GM19468 (cell line): ENCODE results near the gene ADTRP.

Experiments
- ATAC-seq: cut with Tn5 transposase; IDR thresholded peaks from one replicate; pipeline ENCODE4 v1.9.1; 2021; ENCODE audit warnings: mild to moderate bottlenecking, moderate library complexity, moderate number of reproducible peaks; ENCODE audit not compliant: unreplicated experiment; ENCODE audit errors: extremely low read depth

The ADTRP gene

GRCh38 chr6:11761744-11762620 lies 16.6 kb downstream of the ADTRP start:
- no peak for ATAC-seq

DNA sequence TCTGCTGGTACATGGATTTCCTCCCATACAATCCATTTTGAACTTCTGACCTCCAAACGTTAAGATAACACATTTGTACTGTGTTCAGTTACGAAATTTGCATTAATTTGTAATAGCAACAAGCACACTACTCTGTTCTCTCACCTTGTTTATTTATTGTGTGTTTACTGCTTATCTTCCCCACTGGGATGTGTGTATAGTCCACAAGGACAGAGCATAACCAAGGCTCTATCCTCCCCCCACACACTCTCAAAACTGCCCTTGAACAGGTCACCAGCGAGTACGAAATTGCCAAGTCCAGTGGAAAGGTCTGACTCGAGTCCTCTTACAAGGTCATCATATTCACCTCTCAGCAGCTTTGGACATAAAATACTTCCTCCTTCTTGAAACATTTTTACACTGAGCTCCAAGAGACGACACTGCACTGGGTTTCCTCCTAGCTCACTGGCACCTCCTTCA lies 18.6 kb downstream of the ADTRP start:
- no peak for ATAC-seq

GRCh38 chr6:11758878-11759277 lies 19.7 kb downstream of the ADTRP start:
- ATAC-seq: no peak

GRCh38 chr6:11756726-11757125 lies 21.9 kb downstream of the ADTRP start:
- ATAC-seq: no peak

GRCh38 chr6:11756292-11756691 lies 22.3 kb downstream of the ADTRP start:
- no peak for ATAC-seq

- no peak for ATAC-seq
These were observed 22.9 kb downstream of the ADTRP start for GRCh38 chr6:11755725-11756124.

DNA sequence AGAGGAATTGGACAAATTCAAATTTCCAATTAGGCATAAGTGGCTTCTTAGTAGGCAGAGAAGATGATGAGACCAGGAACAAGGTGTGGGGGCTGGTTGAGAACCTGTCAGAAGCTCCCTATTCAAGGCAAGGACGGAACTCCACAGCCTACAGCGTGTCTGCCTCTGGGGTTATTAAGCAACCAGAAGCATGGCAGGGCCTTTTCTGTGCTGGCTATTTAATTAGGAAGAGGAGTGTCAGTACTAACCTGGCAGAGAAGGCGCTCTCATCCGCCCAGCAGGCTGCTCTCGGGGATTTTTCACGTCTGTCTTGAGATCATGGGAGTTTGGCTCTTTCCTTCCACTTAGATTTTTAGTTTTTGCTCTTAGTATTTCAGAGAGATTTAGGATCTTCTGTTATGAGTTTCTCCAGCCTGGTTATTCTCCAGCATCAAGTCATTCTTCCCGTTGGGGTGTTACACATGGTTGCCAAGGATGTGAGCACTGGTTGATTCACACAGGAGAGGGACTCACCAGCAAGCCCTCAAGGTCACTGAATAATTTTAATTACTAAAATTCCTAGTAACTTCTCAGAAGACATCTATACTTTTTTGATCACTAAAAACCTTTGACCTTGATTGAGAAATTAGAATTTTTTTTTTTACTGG lies 23.9 kb downstream of the ADTRP start:
- ATAC-seq: no peak

DNA sequence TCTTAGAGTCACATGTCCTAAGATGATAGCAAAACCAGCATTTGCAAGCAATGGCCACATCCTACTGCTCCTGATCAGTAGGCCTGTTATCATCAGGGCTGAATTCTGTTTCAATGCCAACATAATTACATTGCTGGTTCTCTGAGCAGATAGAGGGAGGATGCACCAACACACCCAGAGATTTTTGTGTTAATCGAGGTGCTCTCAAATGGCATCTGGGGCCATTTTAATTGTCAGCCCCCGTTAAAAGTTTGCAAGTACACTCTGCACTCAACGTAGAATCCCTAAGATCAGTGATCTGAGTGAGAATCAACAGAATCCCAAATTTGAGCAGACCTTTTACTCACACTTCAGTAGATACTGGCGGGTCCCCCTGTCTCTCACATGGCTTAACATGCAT lies 24.8 kb downstream of the ADTRP start:
- no peak for ATAC-seq

DNA sequence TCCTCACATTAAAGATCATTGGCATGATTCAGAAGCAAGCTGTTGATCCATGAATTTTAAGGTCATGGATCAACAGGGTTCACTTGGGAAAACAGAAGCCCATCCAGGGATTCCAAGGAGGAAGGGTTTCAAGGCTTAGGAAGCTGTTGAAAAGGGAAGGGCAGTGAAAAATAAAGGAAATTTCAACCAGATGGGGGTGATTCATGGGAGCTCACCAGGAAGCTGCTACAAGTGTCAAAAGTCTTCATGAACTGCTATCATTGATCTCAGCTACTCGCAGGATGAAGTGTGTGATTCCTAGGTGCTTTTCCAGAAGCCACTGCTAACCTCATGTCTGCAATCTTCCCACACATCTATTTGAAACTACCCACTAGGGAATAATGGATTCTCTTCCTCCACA lies 26.2 kb downstream of the ADTRP start:
- no peak for ATAC-seq

- ATAC-seq: no peak
These were observed 27.9 kb downstream of the ADTRP start for GRCh38 chr6:11750682-11751081.

DNA sequence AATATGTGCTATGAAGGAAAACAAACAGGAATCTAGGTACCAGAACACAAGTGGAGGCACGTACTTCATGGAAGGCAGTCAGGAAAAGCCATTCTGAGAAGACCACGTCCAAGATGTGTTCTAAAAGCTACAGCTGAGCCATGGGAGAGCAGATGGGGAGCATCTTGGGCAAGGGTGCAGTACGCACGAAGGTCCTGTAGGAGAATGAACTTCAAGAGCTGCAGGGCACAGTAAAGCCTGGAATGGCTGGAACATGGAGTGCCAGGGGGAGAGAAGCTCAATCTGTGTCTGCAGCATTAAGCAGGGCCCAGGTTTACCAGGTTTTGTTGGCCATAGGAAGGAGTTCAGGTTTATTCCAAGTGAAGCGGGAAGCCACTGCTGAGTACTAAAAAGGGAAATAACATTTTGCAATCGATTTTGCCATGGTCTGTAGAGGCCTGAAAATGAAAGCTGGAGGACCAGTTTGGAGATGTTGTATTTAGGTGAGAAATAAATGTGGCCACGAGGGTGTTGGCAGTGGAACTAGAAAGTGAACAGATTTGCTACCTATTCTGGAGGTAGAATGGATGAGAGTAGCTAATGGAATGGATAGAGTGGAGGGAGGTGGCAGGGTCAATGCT lies 29.9 kb downstream of the ADTRP start:
- ATAC-seq: no peak

GRCh38 chr6:11747021-11747420 lies 31.6 kb downstream of the ADTRP start:
- no peak for ATAC-seq

DNA sequence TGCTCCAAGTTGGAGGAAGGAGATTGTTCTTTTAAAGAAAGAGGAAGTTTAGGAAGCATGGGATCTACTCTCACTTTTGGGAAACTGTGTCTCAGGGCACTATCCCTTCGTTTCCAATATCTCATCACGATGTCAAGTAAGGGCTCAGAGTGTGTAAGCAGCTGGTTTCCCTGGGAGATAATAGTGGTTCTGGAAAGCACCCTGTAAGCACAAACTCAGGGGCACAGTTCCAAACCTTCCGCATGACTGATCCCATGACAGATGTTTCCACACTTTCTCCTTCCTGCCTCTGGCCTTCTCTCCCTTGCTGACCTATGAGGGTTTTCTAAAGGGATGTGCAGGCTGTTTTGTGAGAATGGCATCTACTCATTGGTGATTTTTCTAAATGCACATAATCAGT lies 33.9 kb downstream of the ADTRP start:
- no peak for ATAC-seq

- no peak for ATAC-seq
These were observed 34.5 kb downstream of the ADTRP start for GRCh38 chr6:11744101-11744500.

GRCh38 chr6:11740875-11741274 lies 37.7 kb downstream of the ADTRP start:
- ATAC-seq: no peak

GRCh38 chr6:11738661-11739375 lies 39.8 kb downstream of the ADTRP start:
- ATAC-seq: no peak

GRCh38 chr6:11738234-11738633 lies 40.4 kb downstream of the ADTRP start:
- ATAC-seq: no peak

DNA sequence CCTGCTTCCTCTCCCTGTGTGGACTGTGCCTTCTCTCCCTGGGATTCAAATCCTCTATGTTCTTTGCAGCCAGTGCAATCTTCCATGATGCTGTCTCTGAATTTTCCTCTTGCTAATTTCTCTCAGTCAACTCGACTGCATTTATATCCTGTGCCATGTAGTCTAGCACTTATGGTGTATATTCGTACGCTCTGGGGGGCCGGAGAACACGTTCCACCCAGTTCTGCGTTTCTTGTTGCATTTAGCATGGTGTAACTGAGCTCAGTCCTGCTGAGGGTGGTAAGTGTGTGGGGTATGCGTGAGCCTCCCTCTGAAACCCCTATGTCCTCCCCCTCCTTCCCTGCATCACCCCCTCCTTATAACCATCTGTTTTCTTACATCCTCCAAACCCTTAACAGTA lies 42.0 kb downstream of the ADTRP start:
- ATAC-seq: no peak

DNA sequence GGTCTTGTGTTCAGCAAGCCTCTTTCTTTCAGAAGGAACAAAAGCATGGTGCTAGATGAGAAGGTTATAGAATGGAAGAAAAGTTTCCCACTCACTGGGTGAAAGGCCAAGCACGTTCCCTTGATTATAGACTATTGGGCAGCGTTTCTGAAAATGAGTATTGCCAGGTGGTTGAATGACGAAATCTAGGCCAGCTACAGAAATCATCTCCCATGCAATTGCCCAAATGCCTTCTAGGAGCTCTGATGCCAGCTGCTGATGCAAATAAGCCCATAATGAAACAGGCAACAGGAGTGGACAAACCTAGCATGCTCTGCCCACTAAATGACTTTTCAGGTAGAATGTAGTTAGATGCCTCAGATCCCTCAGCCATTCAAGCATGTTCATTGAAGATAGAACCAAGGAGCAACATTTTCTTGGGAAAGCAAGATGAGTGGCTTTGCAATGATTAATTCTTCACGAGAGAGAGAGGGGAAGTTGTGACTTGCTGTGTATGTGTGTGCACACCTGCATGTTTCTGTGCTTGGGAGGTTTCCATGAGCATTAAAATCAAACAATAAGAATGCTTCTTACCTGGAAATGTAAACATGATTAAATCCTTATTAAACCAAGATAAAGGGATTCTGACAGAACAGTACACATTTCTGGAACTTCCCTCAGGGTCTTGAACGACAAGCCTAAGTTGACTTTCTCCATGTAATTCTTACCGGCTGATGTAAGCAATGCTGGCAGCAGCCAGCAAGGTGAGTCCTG lies 43.6 kb downstream of the ADTRP start:
- no peak for ATAC-seq
